HG03575 (cell line): ENCODE results near the gene CTSZ.
"Not testable (repeated sequence)": the region's sequence is repeated elsewhere in the genome, so short reads cannot be mapped to it uniquely, and the experiment has no call there.

Source experiments
- ATAC-seq: cut with Tn5 transposase; IDR thresholded peaks from one replicate; pipeline ENCODE4 v1.9.1; 2021; ENCODE audit not compliant: unreplicated experiment, insufficient number of reproducible peaks, low FRiP score; ENCODE audit errors: extremely low read depth

The CTSZ gene

GRCh38 chr20:58965270-58966064, 41.6 kb downstream of the CTSZ start:
- ATAC-seq: no peak

GRCh38 chr20:58963922-58964321, 43.1 kb downstream of the CTSZ start:
- ATAC-seq: not testable (repeated sequence)

GRCh38 chr20:58963060-58963584, 43.9 kb downstream of the CTSZ start:
- ATAC-seq: no peak

- ATAC-seq: no peak
Observed at GRCh38 chr20:58959652-58960051, 47.4 kb downstream of the CTSZ start.

- ATAC-seq: no peak
Observed at GRCh38 chr20:58956078-58956477, 51.0 kb downstream of the CTSZ start.

- ATAC-seq: no peak
Observed at GRCh38 chr20:58953050-58953449, 54.0 kb downstream of the CTSZ start.

- ATAC-seq: no peak
Observed at GRCh38 chr20:58950603-58951002, 56.5 kb downstream of the CTSZ start.

GRCh38 chr20:58947797-58948388, 59.2 kb downstream of the CTSZ start:
- ATAC-seq: not testable (repeated sequence)

- no peak for ATAC-seq
Observed at GRCh38 chr20:58945965-58946631, 61.0 kb downstream of the CTSZ start.
